ES-I3 (cell line): Measurements from ENCODE around the gene FAM47E.
"Not testable (repeated sequence)": the region's sequence is repeated elsewhere in the genome, so short reads cannot be mapped to it uniquely, and the experiment has no call there.

Experiments used
- H3K36me3 ChIP-seq: 2 replicates; pipeline ENCODE4 v1.6.1; 2013; ENCODE audit warnings: mild to moderate bottlenecking, low read length, control low read depth, moderate library complexity; ENCODE audit not compliant: insufficient read depth
- H3K4me1 ChIP-seq: 2 replicates; pipeline ENCODE4 v1.6.1; 2013; ENCODE audit warnings: mild to moderate bottlenecking, control low read depth, low read length; ENCODE audit not compliant: insufficient read depth
- H3K9ac ChIP-seq: 2 replicates; pipeline ENCODE4 v1.6.1; 2013; ENCODE audit warnings: low read depth, mild to moderate bottlenecking, low read length, moderate library complexity
- H3K9me3 ChIP-seq: 2 replicates; pipeline ENCODE4 v1.6.1; 2013; ENCODE audit warnings: mild to moderate bottlenecking, low read length, moderate library complexity; ENCODE audit not compliant: control insufficient read depth, insufficient read depth

Gene FAM47E

GRCh38 chr4:76235915-76236314 lies 15.6 kb upstream of the FAM47E start:
- 0 out of 2 replicates have a peak, but pooled peaks cover 8% of the 10 kb centered on the region for H3K9me3 ChIP-seq
- peaks cover 6% of the 10 kb centered on the region; the same call in 1 of the 2 replicates for H3K4me1 ChIP-seq
- H3K9ac ChIP-seq: no peak overlapping the region
- no peaks in the 10 kb centered on the region for H3K36me3 ChIP-seq

- no peak overlapping the region for H3K9ac ChIP-seq
- H3K36me3 ChIP-seq: no peaks in the 10 kb centered on the region
- 0 out of 2 replicates have a peak, but pooled peaks cover 5% of the 10 kb centered on the region for H3K9me3 ChIP-seq
- H3K4me1 ChIP-seq: peaks cover 6% of the 10 kb centered on the region; the same call in 1 of the 2 replicates
These were observed 13.3 kb upstream of the FAM47E start for GRCh38 chr4:76238236-76238635.

- peaks cover 6% of the 10 kb centered on the region; the same call in 1 of the 2 replicates for H3K4me1 ChIP-seq
- 0 out of 2 replicates have a peak, but pooled peaks cover 5% of the 10 kb centered on the region for H3K9me3 ChIP-seq
- H3K9ac ChIP-seq: no peak overlapping the region
- no peaks in the 10 kb centered on the region for H3K36me3 ChIP-seq
These were observed 12.8 kb upstream of the FAM47E start for GRCh38 chr4:76238701-76239100.

GRCh38 chr4:76240236-76240635 lies 11.3 kb upstream of the FAM47E start:
- Histone ChIP-seq H3K36me3 (no peaks in the 10 kb centered on the region), H3K9ac (no peak overlapping the region), H3K4me1 (peaks cover 6% of the 10 kb centered on the region; the same call in 1 of the 2 replicates), H3K9me3 (0 out of 2 replicates have a peak, but pooled peaks cover 5% of the 10 kb centered on the region)

- H3K4me1 ChIP-seq, H3K9ac ChIP-seq, H3K9me3 ChIP-seq, H3K36me3 ChIP-seq: not testable (repeated sequence)
These were observed 7.6 kb upstream of the FAM47E start for GRCh38 chr4:76243877-76244276.

- Histone ChIP-seq H3K36me3 (no peaks in the 10 kb centered on the region), H3K4me1 (no peaks in the 10 kb centered on the region), H3K9ac (no peak overlapping the region), H3K9me3 (no peaks in the 10 kb centered on the region)
These were observed 5.5 kb upstream of the FAM47E start for GRCh38 chr4:76246025-76246424.

- H3K9me3 ChIP-seq: no peaks in the 10 kb centered on the region
- no peak overlapping the region for H3K9ac ChIP-seq
- no peaks in the 10 kb centered on the region for H3K4me1 ChIP-seq
- no peaks in the 10 kb centered on the region for H3K36me3 ChIP-seq
These were observed 4.7 kb upstream of the FAM47E start for GRCh38 chr4:76246852-76247251.

GRCh38 chr4:76250962-76251361 lies 559 bp upstream of the FAM47E start:
- H3K9ac ChIP-seq: peak overlapping the region; percentile 63; the same call in 1 of the 2 replicates
- no peaks in the 10 kb centered on the region for H3K9me3 ChIP-seq
- H3K36me3 ChIP-seq: no peaks in the 10 kb centered on the region
- H3K4me1 ChIP-seq: no peaks in the 10 kb centered on the region

- no peaks in the 10 kb centered on the region for H3K4me1 ChIP-seq
- no peaks in the 10 kb centered on the region for H3K36me3 ChIP-seq
- H3K9me3 ChIP-seq: no peaks in the 10 kb centered on the region
- peak overlapping the region; percentile 63; the same call in 1 of the 2 replicates for H3K9ac ChIP-seq
These were observed 741 bp downstream of the FAM47E start for GRCh38 chr4:76252271-76252653.

GRCh38 chr4:76253511-76253910 lies 2.0 kb downstream of the FAM47E start:
- H3K36me3 ChIP-seq: no peaks in the 10 kb centered on the region
- no peaks in the 10 kb centered on the region for H3K9me3 ChIP-seq
- H3K4me1 ChIP-seq: no peaks in the 10 kb centered on the region
- no peak overlapping the region for H3K9ac ChIP-seq

- Histone ChIP-seq H3K36me3 (no peaks in the 10 kb centered on the region), H3K9ac (no peak overlapping the region), H3K4me1 (no peaks in the 10 kb centered on the region), H3K9me3 (no peaks in the 10 kb centered on the region)
These were observed 4.5 kb downstream of the FAM47E start for GRCh38 chr4:76256032-76256431.

GRCh38 chr4:76256968-76257367 lies 5.4 kb downstream of the FAM47E start:
- Histone ChIP-seq H3K4me1 (no peaks in the 10 kb centered on the region), H3K9me3 (no peaks in the 10 kb centered on the region), H3K9ac (no peak overlapping the region), H3K36me3 (no peaks in the 10 kb centered on the region)

GRCh38 chr4:76257824-76258223 lies 6.3 kb downstream of the FAM47E start:
- Histone ChIP-seq H3K9me3 (no peaks in the 10 kb centered on the region), H3K36me3 (no peaks in the 10 kb centered on the region), H3K4me1 (no peaks in the 10 kb centered on the region), H3K9ac (no peak overlapping the region)

GRCh38 chr4:76260571-76260970 lies 9.1 kb downstream of the FAM47E start:
- H3K4me1 ChIP-seq: no peaks in the 10 kb centered on the region; the same call in 1 of the 2 replicates
- no peaks in the 10 kb centered on the region for H3K9me3 ChIP-seq

GRCh38 chr4:76265631-76266218 lies 14.2 kb downstream of the FAM47E start:
- Histone ChIP-seq H3K9ac (no peak overlapping the region), H3K4me1 (no peaks in the 10 kb centered on the region; the same call in 1 of the 2 replicates), H3K9me3 (no peaks in the 10 kb centered on the region), H3K36me3 (no peaks in the 10 kb centered on the region; the same call in 1 of the 2 replicates)

More at GRCh38 chr4:76260571-76260970, 9.1 kb downstream of the FAM47E start:
- H3K9ac ChIP-seq: no peak overlapping the region
- no peaks in the 10 kb centered on the region; the same call in 1 of the 2 replicates for H3K36me3 ChIP-seq
